HG03565 (cell line): Measurements from ENCODE around the gene NKD1.

Experiments
- ATAC-seq: cut with Tn5 transposase; IDR thresholded peaks from one replicate; pipeline ENCODE4 v1.9.1; 2021; ENCODE audit warnings: mild to moderate bottlenecking, moderate library complexity; ENCODE audit not compliant: unreplicated experiment

NKD1 gene

GRCh38 chr16:50640391-50640790 lies 92.2 kb downstream of the NKD1 start:
- no peak for ATAC-seq

GRCh38 chr16:50640919-50641817 lies 93.0 kb downstream of the NKD1 start:
- no peak for ATAC-seq

DNA sequence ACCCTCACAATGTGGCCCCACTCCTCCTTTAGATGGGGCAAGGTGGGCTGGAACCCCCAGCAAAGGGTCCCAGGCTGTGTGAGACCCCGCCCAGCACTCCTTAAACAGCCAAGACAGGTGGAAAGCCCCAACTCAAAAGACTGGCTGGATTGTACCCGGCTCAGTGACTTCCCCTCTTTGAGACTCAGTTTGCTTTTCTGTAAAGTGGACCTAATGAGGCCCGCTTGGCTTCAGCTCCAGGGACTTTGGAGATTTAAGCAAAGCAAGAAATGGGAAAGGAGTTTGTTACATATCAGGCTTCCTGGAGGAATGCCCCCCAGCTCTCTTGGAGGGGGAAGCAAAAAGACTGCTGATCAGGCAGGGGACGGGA lies 93.6 kb downstream of the NKD1 start:
- ATAC-seq: no peak

GRCh38 chr16:50642349-50642748 lies 94.2 kb downstream of the NKD1 start:
- ATAC-seq: no peak

DNA sequence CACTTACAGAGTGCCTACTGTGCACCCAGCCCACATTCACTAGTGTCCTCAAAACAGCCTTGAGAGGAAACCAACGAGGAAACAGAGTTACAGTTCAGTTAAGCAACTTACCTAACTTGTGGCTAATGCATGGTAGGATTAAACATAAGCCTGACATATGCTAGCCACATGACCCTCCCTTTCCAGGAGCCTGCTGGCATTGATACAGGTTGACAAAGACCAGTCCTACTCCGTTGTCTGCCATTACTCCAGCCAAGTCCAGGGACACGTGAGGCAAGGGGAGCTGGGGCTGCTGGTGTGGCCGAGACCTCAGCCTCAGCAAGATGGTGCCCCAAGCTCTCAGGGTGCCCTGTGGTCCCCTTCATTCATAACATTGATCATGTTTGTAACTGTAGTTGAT lies 95.0 kb downstream of the NKD1 start:
- no peak for ATAC-seq

DNA sequence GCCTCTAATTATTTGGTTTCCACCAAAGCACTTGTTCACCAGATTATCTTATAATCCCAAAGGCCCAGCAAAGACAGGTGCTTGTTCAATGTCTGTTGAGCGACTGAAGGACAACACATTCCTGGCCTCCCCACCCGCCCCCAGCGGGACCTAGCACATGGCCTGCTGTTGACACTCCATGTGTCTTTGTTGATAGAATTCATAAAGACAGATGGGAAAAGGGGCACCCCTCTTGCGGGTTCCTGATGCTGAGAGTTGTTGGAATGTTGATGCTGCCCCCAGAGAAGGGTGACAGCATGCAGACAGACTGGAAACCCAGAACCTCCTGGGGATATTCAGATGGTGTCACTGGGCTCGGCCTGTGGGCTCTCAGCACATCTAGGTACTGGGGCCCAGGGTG lies 96.0 kb downstream of the NKD1 start:
- no peak for ATAC-seq

- no peak for ATAC-seq
Measured at GRCh38 chr16:50644729-50645128, 96.5 kb downstream of the NKD1 start.

GRCh38 chr16:50645563-50646220 lies 97.5 kb downstream of the NKD1 start:
- no peak for ATAC-seq

GRCh38 chr16:50646345-50646744 lies 98.1 kb downstream of the NKD1 start:
- ATAC-seq: no peak

DNA sequence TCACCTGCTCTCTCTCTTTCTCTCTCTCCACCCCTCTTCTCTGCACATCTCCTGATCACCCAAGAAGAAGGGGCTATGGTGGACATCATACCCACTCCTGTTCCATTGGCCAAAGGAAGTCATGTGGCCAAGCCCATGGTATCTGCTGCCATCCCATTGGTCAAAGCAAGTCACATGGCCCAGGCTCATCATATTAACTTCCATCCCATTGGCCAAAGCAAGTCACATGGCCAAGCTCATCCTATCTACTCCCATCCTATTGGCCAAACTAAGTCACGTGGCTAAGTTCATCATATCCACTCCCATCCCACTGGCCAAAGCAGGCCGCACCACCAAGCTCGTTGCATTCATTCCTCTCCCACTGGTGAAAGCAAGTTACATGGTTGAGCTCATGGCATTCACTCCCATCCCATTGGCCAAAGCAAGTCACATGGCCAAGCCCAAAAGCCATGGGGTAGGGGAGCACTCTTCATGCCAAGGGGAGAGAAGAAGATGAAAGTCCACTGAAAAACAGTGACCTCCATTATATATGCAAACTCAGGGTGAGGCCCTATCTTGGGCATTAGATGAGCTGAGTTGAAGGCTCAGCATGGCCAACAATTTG lies 103.7 kb downstream of the NKD1 start:
- ATAC-seq: no peak

DNA sequence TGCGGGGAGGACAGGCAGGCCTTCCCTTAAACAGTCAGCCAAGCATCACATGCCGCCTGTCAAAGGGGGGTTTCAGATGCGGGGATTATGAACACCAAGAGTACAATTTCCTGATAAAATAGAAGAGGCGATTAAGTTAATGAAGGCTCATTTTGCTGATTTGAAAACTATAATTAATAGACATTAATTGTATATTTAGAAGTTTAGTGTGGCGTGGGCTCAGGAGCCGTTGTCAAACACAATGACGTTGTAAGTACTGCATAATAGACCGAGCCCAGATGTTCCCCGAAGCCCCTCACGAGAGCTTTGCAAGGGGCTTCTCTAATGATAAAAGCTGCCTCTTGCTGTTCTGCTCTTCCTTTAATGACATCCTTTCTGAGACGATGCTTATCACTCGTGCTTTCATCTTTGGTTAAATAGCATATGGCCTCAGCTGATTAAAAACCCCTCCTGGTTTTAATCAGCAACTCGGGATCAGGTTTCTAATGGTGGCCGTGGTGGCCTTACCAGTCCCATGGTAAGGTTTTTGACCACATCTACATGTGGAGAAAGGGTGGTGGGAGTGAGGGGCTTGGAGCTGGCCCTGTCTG lies 104.7 kb downstream of the NKD1 start:
- no peak for ATAC-seq

GRCh38 chr16:50653633-50654519 lies 105.7 kb downstream of the NKD1 start:
- ATAC-seq: no peak

DNA sequence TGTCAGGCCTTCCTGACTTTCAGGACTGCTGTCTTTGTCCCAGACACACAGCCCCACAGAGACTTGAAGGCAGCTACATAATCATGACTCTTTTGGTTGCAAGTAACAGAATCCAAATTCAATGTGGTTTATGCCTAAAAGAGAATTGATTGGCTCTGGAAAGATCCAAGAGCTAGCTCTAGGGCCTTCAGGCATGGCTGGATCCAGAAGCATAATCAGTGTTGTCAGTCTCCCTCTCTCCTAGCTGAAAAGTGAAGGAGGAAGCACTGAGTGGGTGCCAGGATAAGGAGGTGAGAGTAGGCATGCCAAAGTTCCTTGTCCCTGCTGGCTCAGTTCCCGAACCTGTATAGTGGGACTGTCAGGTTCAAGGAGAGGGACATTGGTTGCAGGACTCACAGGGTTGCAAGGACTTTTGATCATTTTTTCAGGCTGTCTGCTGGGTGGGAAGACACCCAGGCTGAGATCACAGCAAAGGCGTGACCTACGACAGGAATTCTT lies 107.4 kb downstream of the NKD1 start:
- ATAC-seq: no peak

- ATAC-seq: no peak
Measured at GRCh38 chr16:50657241-50657640, 109.0 kb downstream of the NKD1 start.

GRCh38 chr16:50659806-50660205 lies 111.6 kb downstream of the NKD1 start:
- ATAC-seq: no peak

GRCh38 chr16:50662306-50662940 lies 114.2 kb downstream of the NKD1 start:
- ATAC-seq: no peak

GRCh38 chr16:50664270-50664669 lies 116.1 kb downstream of the NKD1 start:
- ATAC-seq: no peak

DNA sequence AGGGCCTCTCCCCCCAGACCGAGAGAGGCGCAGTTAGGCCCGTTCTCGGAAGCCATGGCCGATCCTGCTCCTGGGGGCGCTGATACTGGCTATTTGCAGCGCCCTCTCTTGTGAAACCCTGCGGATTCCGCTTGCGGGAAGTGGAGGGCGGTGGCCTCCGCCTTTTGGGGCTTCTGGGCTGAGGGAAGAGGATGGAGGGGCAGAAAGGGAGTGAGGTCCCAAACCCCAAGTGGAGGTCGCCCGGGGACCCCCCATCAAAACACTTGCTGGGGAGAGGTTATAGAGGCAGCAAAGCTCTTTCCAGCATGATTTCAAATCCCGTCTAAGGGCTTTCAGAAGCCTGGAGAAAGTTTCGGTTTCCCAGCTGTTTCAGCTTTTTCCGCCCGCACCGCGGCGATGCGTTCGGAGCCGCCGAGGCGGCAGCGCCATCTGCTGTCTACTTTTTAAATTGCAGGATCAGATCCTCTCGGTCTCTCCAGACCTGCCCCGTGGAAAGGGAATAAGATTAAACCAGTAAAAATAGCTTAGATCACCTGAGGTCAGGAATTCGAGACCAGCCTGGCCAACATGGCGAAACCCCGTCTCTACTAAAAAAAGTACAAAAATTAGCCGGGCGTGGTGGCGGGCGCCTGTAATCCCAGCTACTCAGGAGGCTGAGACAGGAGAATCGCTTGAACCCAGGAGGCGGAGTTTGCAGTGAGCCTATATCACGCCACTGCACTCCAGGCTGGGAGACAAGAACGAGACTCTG lies 117.1 kb downstream of the NKD1 start:
- no peak for ATAC-seq
